GM12878 (cell line): Measurements from ENCODE around the gene NMUR2. TPM values are rescaled to one million over a fixed set of nuclear protein-coding genes. Genes with fewer than 3 reads are reported as not detected.

Source experiments
- ATAC-seq: fragments of 200-7000 bp; cut with Tn5 transposase; 3 replicates; pipeline ENCODE4 v1.9.1; 2020; ENCODE audit warnings: mild to moderate bottlenecking, moderate library complexity
- BruUV-seq: library from RNA; stranded (reverse); fragments of 400-500 nt; replicated peaks from 2 replicates; lab custom pipeline; 2021; lab: Mats Ljungman, UMichigan
- CTCF ChIA-PET: fragments of 300-600 bp; sonication (Branson Sonifier 250); formaldehyde crosslinking; extraction: SDS; loops from one replicate; lab custom pipeline; 2021; ENCODE audit warnings: inconsistent platforms; lab: Yijun Ruan, JAX
- POLR2A ChIA-PET: fragments of 350-600 bp; formaldehyde crosslinking; extraction: SDS; loops from one replicate; lab custom pipeline; 2021; ENCODE audit warnings: inconsistent platforms; lab: Charles Lee
- RAD21 ChIA-PET: fragments of 300-600 bp; sonication (Branson Sonifier 250); formaldehyde crosslinking; loops from one replicate; lab custom pipeline; 2023; ENCODE audit warnings: antibody characterized with exemption; ENCODE audit not compliant: unreplicated experiment; lab: Charles Lee
- SMC1A ChIA-PET: fragments of 300-600 bp; sonication (Branson Sonifier 250); formaldehyde crosslinking; loops from one replicate; lab custom pipeline; 2023; ENCODE audit not compliant: unreplicated experiment, uncharacterized antibody; lab: Charles Lee
- DNase-seq: peaks from one replicate; pipeline ENCODE4 v3.0.0-alpha.2; 2011; ENCODE audit warnings: low read depth, low spot score
- FAIRE-seq: peaks from 3 replicates; lab custom pipeline; 2011; peaks lifted over from hg19 to GRCh38; lab: Jason Lieb, UNC
- H2AFZ ChIP-seq: 2 replicates; pipeline ENCODE4 v1.6.0; 2011; ENCODE audit warnings: low read depth, low read length, control low read depth; ENCODE audit not compliant: control insufficient read depth
- H3K27ac ChIP-seq: 2 replicates; pipeline ENCODE4 v1.5.1; 2011; ENCODE audit warnings: control low read depth; ENCODE audit not compliant: control insufficient read depth, insufficient read depth
- H3K27me3 ChIP-seq, 2 experiments: replicated peaks in 1 of 2; 2 replicates each; pipeline versions ENCODE4 v1.6.0 to v1.6.1; 2011; ENCODE audit warnings: low read length in 1 of 2; ENCODE audit not compliant: control insufficient read depth in 2 of 2, insufficient read depth in 2 of 2
- H3K36me3 ChIP-seq, 2 experiments: 2 replicates each; pipeline ENCODE4 v1.5.1; 2011; ENCODE audit warnings: low read length in 1 of 2; ENCODE audit not compliant: control insufficient read depth in 2 of 2, insufficient read depth in 2 of 2
- H3K4me1 ChIP-seq: 2 replicates; pipeline ENCODE4 v1.6.1; 2011; ENCODE audit warnings: mild to moderate bottlenecking, low read length, moderate library complexity, mixed read lengths; ENCODE audit not compliant: control insufficient read depth, insufficient read depth
- H3K4me2 ChIP-seq: 2 replicates; pipeline ENCODE4 v1.6.0; 2011; ENCODE audit warnings: control low read depth; ENCODE audit not compliant: control insufficient read depth, insufficient read depth
- H3K4me3 ChIP-seq: fragments of 200-600 bp; sonication (generic); 2 replicates; pipeline ENCODE4 v1.5.1; 2016
- H3K79me2 ChIP-seq: 2 replicates; pipeline ENCODE4 v1.6.0; 2011; ENCODE audit warnings: low read length; ENCODE audit not compliant: control insufficient read depth, insufficient read depth
- H3K9ac ChIP-seq: 2 replicates; pipeline ENCODE4 v1.8.0; 2011; ENCODE audit warnings: low read length, control low read depth, mixed read lengths; ENCODE audit not compliant: control insufficient read depth, insufficient read depth
- H3K9me3 ChIP-seq: replicated peaks from 3 replicates; pipeline ENCODE4 v1.5.1; 2011; ENCODE audit warnings: mild to moderate bottlenecking, low read length; ENCODE audit not compliant: control insufficient read depth, insufficient read depth
- H4K20me1 ChIP-seq: 2 replicates; pipeline ENCODE4 v1.6.0; 2011; ENCODE audit not compliant: control insufficient read depth, insufficient read depth
- CTCF ChIP-seq, 3 experiments: IDR thresholded peaks in 2 of 3; conservative IDR thresholded peaks in 1 of 3; 2 replicates each; pipeline ENCODE4 v1.5.1; 2011; ENCODE audit warnings: low read depth in 3 of 3, low read length in 3 of 3, mild to moderate bottlenecking in 3 of 3, control low read depth in 2 of 3, moderate library complexity in 2 of 3, inconsistent platforms in 1 of 3, mixed read lengths in 1 of 3; ENCODE audit not compliant: control insufficient read depth in 2 of 3, insufficient read depth in 1 of 3; ENCODE audit errors: extremely low read depth in 1 of 3
- EGR1 ChIP-seq, 2 experiments: IDR thresholded peaks; 1 replicate in 1 of 2; 2 replicates in 1 of 2; pipeline ENCODE4 v1.6.1; 2011 to 2012; ENCODE audit warnings: low read depth in 2 of 2, low read length in 2 of 2, borderline replicate concordance in 1 of 2, mild to moderate bottlenecking in 1 of 2, moderate library complexity in 1 of 2
- ETV6 ChIP-seq, 2 experiments: fragments of 450-650 bp in 1 of 2; IDR thresholded peaks in 1 of 2; conservative IDR thresholded peaks in 1 of 2; 2 replicates each; pipeline ENCODE4 v1.6.1; 2014; ENCODE audit warnings: antibody characterized with exemption in 1 of 2, borderline replicate concordance in 1 of 2, low read depth in 1 of 2, mild to moderate bottlenecking in 1 of 2, moderate library complexity in 1 of 2
- HDAC2 ChIP-seq: fragments of 200-600 bp; sonication (generic); IDR thresholded peaks from 2 replicates; pipeline ENCODE4 v1.6.1; 2017
- NFYA ChIP-seq: IDR thresholded peaks from 2 replicates; pipeline ENCODE4 v1.6.1; 2011; ENCODE audit warnings: low read depth, mild to moderate bottlenecking, low read length, improper control_type of control experiment, borderline replicate concordance
- SP1 ChIP-seq: IDR thresholded peaks from one replicate; pipeline ENCODE4 v1.6.1; 2011; ENCODE audit warnings: low read depth, low read length
- STAT3 ChIP-seq: IDR thresholded peaks from 2 replicates; pipeline ENCODE4 v1.6.1; 2011; ENCODE audit warnings: low read depth, low read length, improper control_type of control experiment
- SUPT20H ChIP-seq: IDR thresholded peaks from 2 replicates; pipeline ENCODE4 v1.6.1; 2011; ENCODE audit warnings: low read depth, mild to moderate bottlenecking, low read length, moderate library complexity, borderline replicate concordance; ENCODE audit not compliant: control insufficient read depth
- TARDBP ChIP-seq: IDR thresholded peaks from 2 replicates; pipeline ENCODE4 v1.6.1; 2016; ENCODE audit warnings: borderline replicate concordance
- YBX1 ChIP-seq: fragments of 450-650 bp; IDR thresholded peaks from 2 replicates; pipeline ENCODE4 v1.6.1; 2016; ENCODE audit warnings: antibody characterized with exemption
- ZSCAN29 ChIP-seq: fragments of 450-650 bp; IDR thresholded peaks from 2 replicates; pipeline ENCODE4 v1.6.1; 2017; ENCODE audit warnings: mild to moderate bottlenecking, moderate library complexity
- ZZZ3 ChIP-seq: IDR thresholded peaks from 2 replicates; pipeline ENCODE4 v1.6.1; 2011; ENCODE audit warnings: low read depth; ENCODE audit not compliant: control insufficient read depth, insufficient read length
- WGBS: methylation state at CpG from one replicate; pipeline ENCODE4 v1.1.6; 2016; ENCODE audit warnings: low lambda C conversion rate; ENCODE audit not compliant: insufficient replicate concordance, insufficient coverage; ENCODE audit errors: missing lambda C conversion rate; 5-methylcytosine and 5-hydroxymethylcytosine counted together
- in situ Hi-C: fragments of 300-500 bp; cut with MboI; formaldehyde crosslinking; loops from 9 replicates; pipeline ENCODE4 v1.14.3; 2018; ENCODE audit warnings: mixed read lengths
- intact Hi-C: fragments of 100-400 bp; cut with micrococcal nuclease; formaldehyde crosslinking; loops from one replicate; pipeline ENCODE4 v1.14.2; 2022; ENCODE audit not compliant: unreplicated experiment
- polyA plus RNA-seq, 11 experiments: library from polyadenylated mRNA; depleted of rRNA in 4 of 11; unstranded in 6 of 11; stranded (reverse) in 5 of 11; fragments of >200 nt; fragmentation: Nextera tagmentation in 4 of 11; fragmentation: Illumina TruSeq in 1 of 11; extraction: Ambion mirVana in 4 of 11; extraction: Trizol in 1 of 11; gene quantifications; 1 replicate in 1 of 11; 2 replicates in 10 of 11; pipeline versions ENCODE4 v1.2.1 to v1.2.3, GENCODE V29; 2011 to 2016; ENCODE audit warnings: inconsistent platforms in 2 of 11, missing spikeins in 2 of 11, low read depth in 1 of 11
- total RNA-seq, 4 experiments: library from RNA; depleted of rRNA in 3 of 4; stranded (reverse); fragments of >200 nt in 3 of 4; fragmentation: Illumina TruSeq in 1 of 4; extraction: Trizol in 1 of 4; gene quantifications; 2 replicates each; pipeline versions ENCODE4 v1.2.1 to v1.2.3, GENCODE V29; 2013 to 2021
- TF ChIP-seq, protein P1 (sequence below): fragments of 450-650 bp; IDR thresholded peaks from 2 replicates; pipeline ENCODE4 v1.6.1; 2017; ENCODE audit warnings: mild to moderate bottlenecking, moderate library complexity
- TF ChIP-seq, protein P2 (sequence below): fragments of 450-650 bp; IDR thresholded peaks from 2 replicates; pipeline ENCODE4 v1.6.1; 2017; ENCODE audit warnings: borderline replicate concordance

The NMUR2 gene
- total and polyA plus RNA-seq, 10 of the 15 experiments (the other 5 are each of a cell fraction or from before 2014, with no cell fraction given): 0.06 to 0.11 (median 0.06) TPM; not detected in 7

DNA sequence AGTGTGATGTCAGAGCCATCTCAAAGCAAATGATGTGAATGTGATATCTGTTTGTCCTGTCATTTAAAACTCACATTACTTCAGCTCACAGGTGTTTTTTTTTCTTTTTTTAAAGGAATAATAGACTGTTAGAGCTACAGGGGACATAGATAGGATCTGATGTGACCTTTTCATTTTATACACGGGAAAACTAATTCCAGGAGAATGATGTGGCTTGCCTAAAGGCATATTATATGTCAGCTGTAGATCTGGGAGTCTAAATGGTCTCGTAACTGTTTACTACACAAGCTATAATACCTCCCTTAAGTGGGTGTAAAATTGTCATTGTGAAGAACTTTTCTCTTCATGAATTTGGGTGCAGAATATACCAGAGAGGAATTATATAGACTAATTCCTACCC is 2.0 kb downstream of the NMUR2 start (continued):
- TF ChIP-seq, protein P1, sequence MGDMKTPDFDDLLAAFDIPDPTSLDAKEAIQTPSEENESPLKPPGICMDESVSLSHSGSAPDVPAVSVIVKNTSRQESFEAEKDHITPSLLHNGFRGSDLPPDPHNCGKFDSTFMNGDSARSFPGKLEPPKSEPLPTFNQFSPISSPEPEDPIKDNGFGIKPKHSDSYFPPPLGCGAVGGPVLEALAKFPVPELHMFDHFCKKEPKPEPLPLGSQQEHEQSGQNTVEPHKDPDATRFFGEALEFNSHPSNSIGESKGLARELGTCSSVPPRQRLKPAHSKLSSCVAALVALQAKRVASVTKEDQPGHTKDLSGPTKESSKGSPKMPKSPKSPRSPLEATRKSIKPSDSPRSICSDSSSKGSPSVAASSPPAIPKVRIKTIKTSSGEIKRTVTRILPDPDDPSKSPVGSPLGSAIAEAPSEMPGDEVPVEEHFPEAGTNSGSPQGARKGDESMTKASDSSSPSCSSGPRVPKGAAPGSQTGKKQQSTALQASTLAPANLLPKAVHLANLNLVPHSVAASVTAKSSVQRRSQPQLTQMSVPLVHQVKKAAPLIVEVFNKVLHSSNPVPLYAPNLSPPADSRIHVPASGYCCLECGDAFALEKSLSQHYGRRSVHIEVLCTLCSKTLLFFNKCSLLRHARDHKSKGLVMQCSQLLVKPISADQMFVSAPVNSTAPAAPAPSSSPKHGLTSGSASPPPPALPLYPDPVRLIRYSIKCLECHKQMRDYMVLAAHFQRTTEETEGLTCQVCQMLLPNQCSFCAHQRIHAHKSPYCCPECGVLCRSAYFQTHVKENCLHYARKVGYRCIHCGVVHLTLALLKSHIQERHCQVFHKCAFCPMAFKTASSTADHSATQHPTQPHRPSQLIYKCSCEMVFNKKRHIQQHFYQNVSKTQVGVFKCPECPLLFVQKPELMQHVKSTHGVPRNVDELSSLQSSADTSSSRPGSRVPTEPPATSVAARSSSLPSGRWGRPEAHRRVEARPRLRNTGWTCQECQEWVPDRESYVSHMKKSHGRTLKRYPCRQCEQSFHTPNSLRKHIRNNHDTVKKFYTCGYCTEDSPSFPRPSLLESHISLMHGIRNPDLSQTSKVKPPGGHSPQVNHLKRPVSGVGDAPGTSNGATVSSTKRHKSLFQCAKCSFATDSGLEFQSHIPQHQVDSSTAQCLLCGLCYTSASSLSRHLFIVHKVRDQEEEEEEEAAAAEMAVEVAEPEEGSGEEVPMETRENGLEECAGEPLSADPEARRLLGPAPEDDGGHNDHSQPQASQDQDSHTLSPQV: no peak
- TF ChIP-seq HDAC2 (no peak), STAT3 (no peak), SP1 (no peak), ZZZ3 (no peak), ETV6 (conservative IDR thresholded peaks at IDR 0.05 in 1 of 2, IDR thresholded peaks at IDR 0.05 in 1 of 2; ENCODE audit: borderline replicate concordance in 1 of 2, low read depth in 1 of 2) (no peak)

DNA sequence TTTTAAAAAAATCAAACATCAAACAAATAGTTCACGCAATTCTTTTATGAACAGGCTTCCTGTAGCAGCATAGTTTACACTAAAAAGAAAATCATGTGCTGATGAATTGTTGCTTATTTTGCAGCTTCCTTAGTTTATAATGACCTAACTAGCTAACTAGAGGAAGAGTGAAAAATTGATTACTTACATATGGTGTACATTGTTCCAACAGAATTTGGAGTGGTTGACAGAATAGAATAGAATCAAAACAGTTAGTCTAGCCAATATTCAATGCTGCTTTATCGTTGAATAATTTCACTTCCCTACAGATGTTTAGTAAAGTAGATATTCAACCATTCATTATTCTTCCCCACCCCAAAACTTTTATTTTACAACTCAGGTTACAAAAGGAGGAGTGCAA is 4.2 kb downstream of the NMUR2 start:
- ATAC-seq: no peak
- H3K27me3 ChIP-seq: no peaks in the 10 kb centered on the region
- H3K9me3 ChIP-seq: no peaks in the 10 kb centered on the region
- RAD21 ChIA-PET: no interaction called here
- no peak overlapping the region for H3K27ac ChIP-seq
- no TSS peak for BruUV-seq
- TF ChIP-seq ZSCAN29: no peak
- TF ChIP-seq, protein P2, sequence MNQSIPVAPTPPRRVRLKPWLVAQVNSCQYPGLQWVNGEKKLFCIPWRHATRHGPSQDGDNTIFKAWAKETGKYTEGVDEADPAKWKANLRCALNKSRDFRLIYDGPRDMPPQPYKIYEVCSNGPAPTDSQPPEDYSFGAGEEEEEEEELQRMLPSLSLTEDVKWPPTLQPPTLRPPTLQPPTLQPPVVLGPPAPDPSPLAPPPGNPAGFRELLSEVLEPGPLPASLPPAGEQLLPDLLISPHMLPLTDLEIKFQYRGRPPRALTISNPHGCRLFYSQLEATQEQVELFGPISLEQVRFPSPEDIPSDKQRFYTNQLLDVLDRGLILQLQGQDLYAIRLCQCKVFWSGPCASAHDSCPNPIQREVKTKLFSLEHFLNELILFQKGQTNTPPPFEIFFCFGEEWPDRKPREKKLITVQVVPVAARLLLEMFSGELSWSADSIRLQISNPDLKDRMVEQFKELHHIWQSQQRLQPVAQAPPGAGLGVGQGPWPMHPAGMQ: no peak
- no peak for TF ChIP-seq TARDBP
- no peak for TF ChIP-seq SUPT20H
- no peak for TF ChIP-seq EGR1 (IDR thresholded peaks at IDR 0.05; ENCODE audit: borderline replicate concordance in 1 of 2, low read depth in 2 of 2, low read length in 2 of 2)
- no peak for TF ChIP-seq NFYA
- TF ChIP-seq YBX1: no peak
- TF ChIP-seq CTCF (IDR thresholded peaks at IDR 0.05 in 2 of 3, conservative IDR thresholded peaks at IDR 0.05 in 1 of 3; ENCODE audit: control insufficient read depth in 2 of 3, extremely low read depth in 1 of 3, insufficient read depth in 1 of 3, low read depth in 3 of 3, low read length in 3 of 3): no peak
- TF ChIP-seq, all 136 proteins: peak for 0
- FAIRE-seq (no peak), DNase-seq (no peak)
- Histone ChIP-seq H2AFZ (no peak overlapping the region), H3K79me2 (no peaks in the 10 kb centered on the region), H4K20me1 (no peaks in the 10 kb centered on the region), H3K4me3 (no peak overlapping the region), H3K4me1 (no peaks in the 10 kb centered on the region), H3K9ac (no peak overlapping the region), H3K4me2 (no peak overlapping the region), H3K36me3 (no peaks in the 10 kb centered on the region)
- WGBS: 53% methylated on average over 2 of the region's 2 CpGs
- intact Hi-C loops (no loop called here), in situ Hi-C loops (no loop called here)
- ChIA-PET POLR2A (interaction anchor here (0.6 kb wide), 1 partner anchor 88 kb away, joined by 3 read pairs; no protein-coding TSS in a partner anchor), SMC1A (no interaction called here), CTCF (no interaction called here)
